OCI-LY1 (cell line): ENCODE results near the gene EPHB2.

Experiments
- H2AFZ ChIP-seq: fragments of 200-600 bp; sonication (generic), shearing (Covaris generic); 2 replicates; pipeline ENCODE4 v1.6.0; 2014; ENCODE audit warnings: antibody characterized with exemption, mild to moderate bottlenecking, low read length
- H3F3A ChIP-seq: fragments of 200-600 bp; sonication (generic), shearing (Covaris generic); 2 replicates; pipeline ENCODE4 v1.6.0; 2014; ENCODE audit warnings: mild to moderate bottlenecking, antibody characterized with exemption, low read length, moderate library complexity; ENCODE audit not compliant: insufficient read depth
- H3K27ac ChIP-seq: fragments of 200-600 bp; sonication (generic); 2 replicates; pipeline ENCODE4 v1.5.1; 2014; ENCODE audit warnings: low read length, mixed run types, mild to moderate bottlenecking, low read depth; ENCODE audit not compliant: poor library complexity, severe bottlenecking
- H3K27me3 ChIP-seq: fragments of 200-600 bp; sonication (generic); 2 replicates; pipeline ENCODE4 v1.6.0; 2014; ENCODE audit warnings: antibody characterized with exemption, mild to moderate bottlenecking, low read length, moderate library complexity; ENCODE audit not compliant: insufficient read depth
- H3K36me3 ChIP-seq: fragments of 200-600 bp; sonication (generic); 2 replicates; pipeline ENCODE4 v1.6.1; 2014; ENCODE audit warnings: mild to moderate bottlenecking, antibody characterized with exemption, low read length, moderate library complexity, mixed read lengths; ENCODE audit not compliant: insufficient read depth
- H3K4me1 ChIP-seq: fragments of 200-600 bp; sonication (generic); 2 replicates; pipeline ENCODE4 v1.5.1; 2014; ENCODE audit warnings: mild to moderate bottlenecking, low read length, moderate library complexity; ENCODE audit not compliant: insufficient read depth, severe bottlenecking
- H3K4me2 ChIP-seq: fragments of 200-600 bp; sonication (generic), shearing (Covaris generic); 2 replicates; pipeline ENCODE4 v1.6.1; 2014; ENCODE audit warnings: low read length
- H3K4me3 ChIP-seq: fragments of 200-600 bp; sonication (generic); 2 replicates; pipeline ENCODE4 v1.5.1; 2014; ENCODE audit warnings: low read length, low read depth, mild to moderate bottlenecking, mixed read lengths; ENCODE audit not compliant: poor library complexity, severe bottlenecking
- H3K79me2 ChIP-seq: fragments of 200-600 bp; shearing (Covaris generic); 2 replicates; pipeline ENCODE4 v1.6.1; 2016; ENCODE audit warnings: mixed run types, low read length, mixed read lengths; ENCODE audit not compliant: insufficient read depth
- H3K9ac ChIP-seq: fragments of 200-600 bp; sonication (generic), shearing (Covaris generic); 2 replicates; pipeline ENCODE4 v1.6.1; 2014; ENCODE audit warnings: mild to moderate bottlenecking, low read length, mixed read lengths
- H3K9me2 ChIP-seq: fragments of 200-600 bp; sonication (generic), shearing (Covaris generic); 2 replicates; pipeline ENCODE4 v1.6.1; 2014; ENCODE audit warnings: low read depth, mild to moderate bottlenecking, low read length, mixed read lengths
- H3K9me3 ChIP-seq: fragments of 200-600 bp; shearing (Covaris generic); 2 replicates; pipeline ENCODE4 v1.6.1; 2014; ENCODE audit warnings: low read length, mixed read lengths
- H4K20me1 ChIP-seq: fragments of 200-600 bp; sonication (generic), shearing (Covaris generic); 2 replicates; pipeline ENCODE4 v1.6.0; 2016; ENCODE audit warnings: mild to moderate bottlenecking, low read length; ENCODE audit not compliant: insufficient read depth
- EZH2 ChIP-seq: fragments of 200-600 bp; sonication (generic), shearing (Covaris generic); IDR thresholded peaks from 2 replicates; pipeline ENCODE4 v1.8.0; 2017; ENCODE audit warnings: borderline replicate concordance, mixed run types, mild to moderate bottlenecking, antibody characterized with exemption, low read length, moderate library complexity, mixed read lengths
- TF ChIP-seq, protein P1 (sequence below): fragments of 200-600 bp; sonication (generic), shearing (Covaris generic); IDR thresholded peaks from 2 replicates; pipeline ENCODE4 v1.5.1; 2017; ENCODE audit warnings: mild to moderate bottlenecking, antibody characterized with exemption, low read length, moderate library complexity, mixed read lengths

EPHB2 gene

DNA sequence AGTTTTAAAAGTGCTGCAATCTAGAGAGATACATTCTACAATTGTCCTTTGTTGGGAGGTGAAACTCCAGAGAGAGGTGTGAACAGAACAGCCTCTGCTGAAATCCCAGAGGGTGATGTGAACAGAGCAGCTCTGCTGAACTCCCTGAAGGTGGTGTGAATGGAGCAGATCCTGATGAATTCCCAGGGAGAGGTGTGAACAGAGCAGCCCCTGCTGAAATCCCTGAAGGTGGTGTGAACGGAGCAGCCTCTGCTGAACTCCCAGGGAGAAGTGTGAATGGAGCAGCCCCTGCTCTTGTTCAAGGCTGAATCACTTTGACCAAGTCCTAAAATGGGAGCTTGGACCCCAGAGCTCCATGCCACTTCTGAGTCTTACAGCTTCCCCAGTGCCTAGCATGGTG, 167.3 kb downstream of the EPHB2 start:
- no peak overlapping the region for H3K4me2 ChIP-seq
- no peaks in the 10 kb centered on the region for H4K20me1 ChIP-seq
- no peak overlapping the region for H3K4me3 ChIP-seq
- no peak overlapping the region for H3K9ac ChIP-seq
- no peaks in the 10 kb centered on the region for H3F3A ChIP-seq
- no peaks in the 10 kb centered on the region for H3K9me2 ChIP-seq
- no peaks in the 10 kb centered on the region for H3K9me3 ChIP-seq
- no peak overlapping the region for H2AFZ ChIP-seq
- TF ChIP-seq, protein P1, sequence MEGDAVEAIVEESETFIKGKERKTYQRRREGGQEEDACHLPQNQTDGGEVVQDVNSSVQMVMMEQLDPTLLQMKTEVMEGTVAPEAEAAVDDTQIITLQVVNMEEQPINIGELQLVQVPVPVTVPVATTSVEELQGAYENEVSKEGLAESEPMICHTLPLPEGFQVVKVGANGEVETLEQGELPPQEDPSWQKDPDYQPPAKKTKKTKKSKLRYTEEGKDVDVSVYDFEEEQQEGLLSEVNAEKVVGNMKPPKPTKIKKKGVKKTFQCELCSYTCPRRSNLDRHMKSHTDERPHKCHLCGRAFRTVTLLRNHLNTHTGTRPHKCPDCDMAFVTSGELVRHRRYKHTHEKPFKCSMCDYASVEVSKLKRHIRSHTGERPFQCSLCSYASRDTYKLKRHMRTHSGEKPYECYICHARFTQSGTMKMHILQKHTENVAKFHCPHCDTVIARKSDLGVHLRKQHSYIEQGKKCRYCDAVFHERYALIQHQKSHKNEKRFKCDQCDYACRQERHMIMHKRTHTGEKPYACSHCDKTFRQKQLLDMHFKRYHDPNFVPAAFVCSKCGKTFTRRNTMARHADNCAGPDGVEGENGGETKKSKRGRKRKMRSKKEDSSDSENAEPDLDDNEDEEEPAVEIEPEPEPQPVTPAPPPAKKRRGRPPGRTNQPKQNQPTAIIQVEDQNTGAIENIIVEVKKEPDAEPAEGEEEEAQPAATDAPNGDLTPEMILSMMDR: no peak
- TF ChIP-seq EZH2: no peak
- no peaks in the 10 kb centered on the region for H3K4me1 ChIP-seq
- H3K79me2 ChIP-seq: no peaks in the 10 kb centered on the region
- no peaks in the 10 kb centered on the region; the same call in 1 of the 2 replicates for H3K27me3 ChIP-seq
- H3K36me3 ChIP-seq: no peaks in the 10 kb centered on the region
- H3K27ac ChIP-seq: no peak overlapping the region

DNA sequence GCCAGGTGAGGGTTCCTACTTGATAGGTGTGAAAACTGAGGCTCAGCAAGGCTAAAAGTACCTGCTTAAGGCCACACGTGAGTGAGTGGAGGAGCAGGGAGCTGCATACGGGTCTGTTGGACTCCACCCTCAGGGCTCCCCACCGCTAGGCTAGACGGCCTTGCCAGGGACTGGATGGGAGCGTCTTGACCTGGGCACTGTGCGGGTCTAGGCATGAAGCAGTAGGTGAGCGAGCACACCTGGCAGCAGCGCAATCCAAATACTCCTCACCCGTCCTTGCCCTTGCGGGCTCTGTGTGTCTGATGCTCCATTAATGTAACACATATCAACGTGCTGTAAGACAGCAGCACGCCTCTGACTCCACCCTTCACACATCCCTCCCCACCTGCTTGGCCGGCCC, 168.0 kb downstream of the EPHB2 start:
- Histone ChIP-seq H3K36me3 (no peaks in the 10 kb centered on the region), H3K9me2 (no peaks in the 10 kb centered on the region), H3K27me3 (no peaks in the 10 kb centered on the region; the same call in 1 of the 2 replicates), H3K9me3 (no peaks in the 10 kb centered on the region), H3K27ac (no peak overlapping the region), H3K4me3 (no peak overlapping the region), H4K20me1 (no peaks in the 10 kb centered on the region), H3K9ac (no peak overlapping the region), H3K4me1 (no peaks in the 10 kb centered on the region), H2AFZ (no peak overlapping the region), H3F3A (no peaks in the 10 kb centered on the region), H3K4me2 (no peak overlapping the region), H3K79me2 (no peaks in the 10 kb centered on the region)
- TF ChIP-seq, protein P1: no peak
- TF ChIP-seq EZH2: no peak

DNA sequence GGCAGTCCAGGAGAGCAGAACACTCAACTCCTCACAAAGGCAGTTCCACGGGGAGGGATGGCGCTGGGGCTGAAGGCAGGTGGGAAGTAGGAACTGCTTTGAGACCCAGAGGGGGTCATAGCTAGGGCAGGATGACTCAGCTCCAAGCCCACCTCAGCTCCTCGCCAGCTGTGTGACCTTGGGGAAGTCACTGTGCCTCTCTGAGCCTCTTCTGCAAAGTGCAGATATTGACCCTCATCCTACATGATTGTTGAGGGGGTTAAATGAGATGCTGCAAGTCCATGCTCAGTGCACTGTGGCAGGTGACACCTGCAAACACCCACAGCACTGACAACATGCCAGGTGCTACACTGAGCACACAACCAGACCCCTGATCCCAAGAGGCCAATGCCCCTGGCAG, 168.8 kb downstream of the EPHB2 start:
- H3F3A ChIP-seq: no peaks in the 10 kb centered on the region
- no peaks in the 10 kb centered on the region for H4K20me1 ChIP-seq
- H3K36me3 ChIP-seq: no peaks in the 10 kb centered on the region
- no peaks in the 10 kb centered on the region; the same call in 1 of the 2 replicates for H3K27me3 ChIP-seq
- H3K9ac ChIP-seq: no peak overlapping the region
- H3K79me2 ChIP-seq: no peaks in the 10 kb centered on the region
- no peaks in the 10 kb centered on the region for H3K9me2 ChIP-seq
- H3K4me2 ChIP-seq: no peak overlapping the region
- no peak overlapping the region for H3K4me3 ChIP-seq
- H3K4me1 ChIP-seq: no peaks in the 10 kb centered on the region
- TF ChIP-seq EZH2: no peak
- TF ChIP-seq, protein P1: no peak
- H3K27ac ChIP-seq: no peak overlapping the region
- H3K9me3 ChIP-seq: no peaks in the 10 kb centered on the region
- no peak overlapping the region for H2AFZ ChIP-seq
